A549 (cell line): ENCODE results near the gene NPFFR2.

ENCODE experiments used
- EP300 ChIP-seq, 2 experiments: fragments of >200 bp; sonication (Bioruptor Twin); formaldehyde crosslinking; IDR thresholded peaks; 2 replicates in 1 of 2; 3 replicates in 1 of 2; pipeline ENCODE4 v1.6.1; 2016 to 2017
- JUN ChIP-seq, 2 experiments: fragments of >200 bp; sonication (Bioruptor Twin); formaldehyde crosslinking; IDR thresholded peaks; 2 replicates in 1 of 2; 3 replicates in 1 of 2; pipeline ENCODE4 v1.6.1; 2016 to 2017
- JUNB ChIP-seq: fragments of >200 bp; sonication (Bioruptor Twin); formaldehyde crosslinking; IDR thresholded peaks from 2 replicates; pipeline ENCODE4 v1.6.1; 2016
- POLR2A ChIP-seq: IDR thresholded peaks from 2 replicates; pipeline ENCODE4 v1.6.1; 2012; ENCODE audit warnings: mild to moderate bottlenecking, low read length
- RAD21 ChIP-seq, 2 experiments: fragments of >200 bp in 1 of 2; sonication (Bioruptor Twin) in 1 of 2; formaldehyde crosslinking in 1 of 2; IDR thresholded peaks in 1 of 2; conservative IDR thresholded peaks in 1 of 2; 2 replicates in 1 of 2; 3 replicates in 1 of 2; pipeline ENCODE4 v1.6.1; 2012 to 2018; ENCODE audit warnings: inconsistent platforms in 1 of 2
- REST ChIP-seq: fragments of 200-600 bp; sonication (generic); IDR thresholded peaks from 2 replicates; pipeline ENCODE4 v1.6.1; 2016; ENCODE audit warnings: antibody characterized with exemption, mild to moderate bottlenecking, moderate library complexity
- RFX5 ChIP-seq: fragments of 450-650 bp; IDR thresholded peaks from 2 replicates; pipeline ENCODE4 v1.7.1; 2014; ENCODE audit warnings: antibody characterized with exemption, mild to moderate bottlenecking, moderate library complexity
- SREBF2 ChIP-seq: fragments of 450-650 bp; IDR thresholded peaks from 2 replicates; pipeline ENCODE4 v1.6.1; 2014; ENCODE audit warnings: mild to moderate bottlenecking, moderate library complexity
- ZFP36 ChIP-seq: fragments of 450-650 bp; IDR thresholded peaks from 2 replicates; pipeline ENCODE4 v1.6.1; 2014; ENCODE audit warnings: borderline replicate concordance; ENCODE audit not compliant: partially characterized antibody
- ZSCAN20 ChIP-seq: fragments of 250-450 bp; sonication (Bioruptor Pico); IDR thresholded peaks from 2 replicates; pipeline ENCODE4 v1.8.0; 2022; ENCODE audit warnings: mild to moderate bottlenecking, moderate library complexity
- TF ChIP-seq, protein P1 (sequence below): fragments of >200 bp; sonication (Bioruptor Twin); formaldehyde crosslinking; IDR thresholded peaks from 3 replicates; pipeline ENCODE4 v1.5.1; 2016
- TF ChIP-seq, protein P2 (sequence below): fragments of 450-650 bp; IDR thresholded peaks from 2 replicates; pipeline ENCODE4 v1.6.1; 2014; ENCODE audit warnings: antibody characterized with exemption

- no peak for TF ChIP-seq ZFP36
- TF ChIP-seq RFX5: no peak
- TF ChIP-seq, protein P1, sequence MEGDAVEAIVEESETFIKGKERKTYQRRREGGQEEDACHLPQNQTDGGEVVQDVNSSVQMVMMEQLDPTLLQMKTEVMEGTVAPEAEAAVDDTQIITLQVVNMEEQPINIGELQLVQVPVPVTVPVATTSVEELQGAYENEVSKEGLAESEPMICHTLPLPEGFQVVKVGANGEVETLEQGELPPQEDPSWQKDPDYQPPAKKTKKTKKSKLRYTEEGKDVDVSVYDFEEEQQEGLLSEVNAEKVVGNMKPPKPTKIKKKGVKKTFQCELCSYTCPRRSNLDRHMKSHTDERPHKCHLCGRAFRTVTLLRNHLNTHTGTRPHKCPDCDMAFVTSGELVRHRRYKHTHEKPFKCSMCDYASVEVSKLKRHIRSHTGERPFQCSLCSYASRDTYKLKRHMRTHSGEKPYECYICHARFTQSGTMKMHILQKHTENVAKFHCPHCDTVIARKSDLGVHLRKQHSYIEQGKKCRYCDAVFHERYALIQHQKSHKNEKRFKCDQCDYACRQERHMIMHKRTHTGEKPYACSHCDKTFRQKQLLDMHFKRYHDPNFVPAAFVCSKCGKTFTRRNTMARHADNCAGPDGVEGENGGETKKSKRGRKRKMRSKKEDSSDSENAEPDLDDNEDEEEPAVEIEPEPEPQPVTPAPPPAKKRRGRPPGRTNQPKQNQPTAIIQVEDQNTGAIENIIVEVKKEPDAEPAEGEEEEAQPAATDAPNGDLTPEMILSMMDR: no peak
- no peak for TF ChIP-seq POLR2A
- no peak for TF ChIP-seq EP300 (IDR thresholded peaks at IDR 0.05)
- no peak for TF ChIP-seq JUNB
- no peak for TF ChIP-seq SREBF2
- no peak for TF ChIP-seq RAD21 (conservative IDR thresholded peaks at IDR 0.05 in 1 of 2, IDR thresholded peaks at IDR 0.05 in 1 of 2)
- TF ChIP-seq JUN (IDR thresholded peaks at IDR 0.05): no peak
- no peak for TF ChIP-seq REST
- TF ChIP-seq, protein P2, sequence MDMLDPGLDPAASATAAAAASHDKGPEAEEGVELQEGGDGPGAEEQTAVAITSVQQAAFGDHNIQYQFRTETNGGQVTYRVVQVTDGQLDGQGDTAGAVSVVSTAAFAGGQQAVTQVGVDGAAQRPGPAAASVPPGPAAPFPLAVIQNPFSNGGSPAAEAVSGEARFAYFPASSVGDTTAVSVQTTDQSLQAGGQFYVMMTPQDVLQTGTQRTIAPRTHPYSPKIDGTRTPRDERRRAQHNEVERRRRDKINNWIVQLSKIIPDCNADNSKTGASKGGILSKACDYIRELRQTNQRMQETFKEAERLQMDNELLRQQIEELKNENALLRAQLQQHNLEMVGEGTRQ: no peak
- TF ChIP-seq ZSCAN20 (CRISPR knock-in tag): no peak
Observed at GRCh38 chr4:72179342-72179741, 147.5 kb downstream of the NPFFR2 start.
